SK-N-SH (cell line): ENCODE measurements around the gene GRM5. TPM values are rescaled to one million over a fixed set of nuclear protein-coding genes. Genes with fewer than 3 reads are reported as not detected.

Experiments used
- CTCF ChIA-PET: fragments of 300-600, 350-600 bp; formaldehyde crosslinking; extraction: SDS; loops from one replicate; lab custom pipeline; 2021; lab: Yijun Ruan, JAX
- POLR2A ChIA-PET: fragments of 350-600 bp; sonication (Branson Sonifier 250); formaldehyde crosslinking; extraction: SDS; loops from one replicate; lab custom pipeline; 2020; ENCODE audit warnings: antibody characterized with exemption, inconsistent platforms; lab: Yijun Ruan, JAX
- DNase-seq: peaks from one replicate; pipeline ENCODE4 v3.0.0; 2012
- H2AFZ ChIP-seq: fragments of 200-600 bp; sonication (generic); 2 replicates; pipeline ENCODE4 v1.8.1; 2016; ENCODE audit warnings: antibody characterized with exemption, mild to moderate bottlenecking, low read depth
- H3F3A ChIP-seq: fragments of 200-600 bp; sonication (generic); replicated peaks from 2 replicates; pipeline ENCODE3; 2016; ENCODE audit warnings: antibody characterized with exemption, mild to moderate bottlenecking; ENCODE audit not compliant: insufficient read depth
- H3K27ac ChIP-seq, 2 experiments: fragments of 200-500 bp in 1 of 2; fragments of 200-600 bp in 1 of 2; sonication (Bioruptor generic) in 1 of 2; sonication (generic), shearing (Covaris generic) in 1 of 2; 2 replicates each; pipeline versions ENCODE4 v1.5.1 to v1.6.1; 2014 to 2016; ENCODE audit warnings: low read depth in 2 of 2, inconsistent platforms in 1 of 2, low read length in 1 of 2, mild to moderate bottlenecking in 1 of 2, mixed read lengths in 1 of 2
- H3K27me3 ChIP-seq: fragments of 200-600 bp; sonication (generic), shearing (Covaris generic); 2 replicates; pipeline ENCODE4 v1.6.1; 2016; ENCODE audit warnings: mixed run types; ENCODE audit not compliant: insufficient read depth
- H3K36me3 ChIP-seq, 2 experiments: fragments of 200-500 bp in 1 of 2; fragments of 200-600 bp in 1 of 2; sonication (Bioruptor generic) in 1 of 2; sonication (generic) in 1 of 2; replicated peaks in 1 of 2; 2 replicates each; pipeline versions ENCODE3 to v1.5.1; 2014 to 2016; ENCODE audit warnings: low read length in 1 of 2, mild to moderate bottlenecking in 1 of 2; ENCODE audit not compliant: insufficient read depth in 2 of 2, control insufficient read depth in 1 of 2
- H3K4me1 ChIP-seq, 2 experiments: fragments of 200-500 bp in 1 of 2; fragments of 200-600 bp in 1 of 2; sonication (Bioruptor generic) in 1 of 2; sonication (generic), shearing (Covaris generic) in 1 of 2; 2 replicates each; pipeline versions ENCODE4 v1.5.1 to v1.6.1; 2014 to 2016; ENCODE audit warnings: low read depth in 1 of 2, low read length in 1 of 2, mixed run types in 1 of 2; ENCODE audit not compliant: insufficient read depth in 2 of 2, control insufficient read depth in 1 of 2
- H3K4me2 ChIP-seq: fragments of 200-600 bp; sonication (generic), shearing (Covaris generic); 2 replicates; pipeline ENCODE4 v1.6.1; 2017; ENCODE audit warnings: mixed run types
- H3K4me3 ChIP-seq, 2 experiments: fragments of 200-500 bp in 1 of 2; fragments of 200-600 bp in 1 of 2; sonication (Bioruptor generic) in 1 of 2; sonication (generic), shearing (Covaris generic) in 1 of 2; 2 replicates each; pipeline versions ENCODE4 v1.5.1 to v1.8.1; 2014 to 2016; ENCODE audit warnings: low read depth in 2 of 2, inconsistent platforms in 1 of 2, low read length in 1 of 2, mild to moderate bottlenecking in 1 of 2, mixed read lengths in 1 of 2, moderate library complexity in 1 of 2
- H3K79me2 ChIP-seq: fragments of 200-600 bp; sonication (generic); 2 replicates; pipeline ENCODE4 v1.8.1; 2017; ENCODE audit warnings: mild to moderate bottlenecking; ENCODE audit not compliant: insufficient read depth
- H3K9ac ChIP-seq: fragments of 200-600 bp; sonication (generic); 2 replicates; pipeline ENCODE4 v1.6.1; 2017; ENCODE audit warnings: mixed run types
- H3K9me2 ChIP-seq: fragments of 200-600 bp; sonication (generic); 2 replicates; pipeline ENCODE4 v1.6.1; 2017; ENCODE audit warnings: mixed run types
- H3K9me3 ChIP-seq: fragments of 200-600 bp; sonication (generic); 2 replicates; pipeline ENCODE4 v1.6.1; 2017; ENCODE audit warnings: mixed run types, mild to moderate bottlenecking, moderate library complexity
- H4K20me1 ChIP-seq: fragments of 200-600 bp; sonication (generic); 2 replicates; pipeline ENCODE4 v1.6.1; 2017; ENCODE audit warnings: mild to moderate bottlenecking, mixed run types; ENCODE audit not compliant: insufficient read depth
- CHD2 ChIP-seq: fragments of 150-350 bp; IDR thresholded peaks from 2 replicates; pipeline ENCODE4 v1.6.1; 2018; ENCODE audit warnings: low read length; ENCODE audit not compliant: partially characterized antibody
- EZH2phosphoT487 ChIP-seq: fragments of 200-600 bp; sonication (generic); IDR thresholded peaks from 2 replicates; pipeline ENCODE4 v1.6.1; 2017; ENCODE audit warnings: low read depth, mixed run types, mild to moderate bottlenecking, antibody characterized with exemption, moderate library complexity, borderline replicate concordance
- FOSL2 ChIP-seq: IDR thresholded peaks from 2 replicates; pipeline ENCODE4 v1.4.0; 2012; ENCODE audit warnings: low read depth, mild to moderate bottlenecking, moderate library complexity, borderline replicate concordance
- FOXJ3 ChIP-seq: sonication (generic); formaldehyde crosslinking; IDR thresholded peaks from 2 replicates; pipeline ENCODE4 v1.5.1; 2020; ENCODE audit warnings: mild to moderate bottlenecking, missing genetic modification reagents
- GABPA ChIP-seq: IDR thresholded peaks from 2 replicates; pipeline ENCODE4 v1.4.0; 2012; ENCODE audit warnings: low read depth, mild to moderate bottlenecking
- GATA2 ChIP-seq: sonication (generic); formaldehyde crosslinking; IDR thresholded peaks from 2 replicates; pipeline ENCODE4 v1.5.0; 2020; ENCODE audit warnings: mild to moderate bottlenecking, missing genetic modification reagents
- NRF1 ChIP-seq: IDR thresholded peaks from 2 replicates; pipeline ENCODE4 v1.6.1; 2012; ENCODE audit warnings: low read depth, mild to moderate bottlenecking, low read length
- RAD21 ChIP-seq: IDR thresholded peaks from 2 replicates; pipeline ENCODE4 v1.6.1; 2012; ENCODE audit warnings: mild to moderate bottlenecking, low read length
- RCOR1 ChIP-seq: fragments of 150-350 bp; IDR thresholded peaks from 2 replicates; pipeline ENCODE4 v1.6.1; 2017; ENCODE audit warnings: antibody characterized with exemption, low read length
- RFX5 ChIP-seq: IDR thresholded peaks from 2 replicates; pipeline ENCODE4 v1.6.1; 2012; ENCODE audit warnings: mild to moderate bottlenecking, improper control_type of control experiment, low read length
- RXRA ChIP-seq: IDR thresholded peaks from 2 replicates; pipeline ENCODE4 v1.4.0; 2012; ENCODE audit warnings: low read depth, mild to moderate bottlenecking, borderline replicate concordance
- TAF1 ChIP-seq: IDR thresholded peaks from 2 replicates; pipeline ENCODE4 v1.6.1; 2012; ENCODE audit warnings: low read depth, mild to moderate bottlenecking, low read length, moderate library complexity, borderline replicate concordance
- TCF12 ChIP-seq: IDR thresholded peaks from 2 replicates; pipeline ENCODE4 v1.4.0; 2012
- YY1 ChIP-seq: IDR thresholded peaks from 2 replicates; pipeline ENCODE4 v1.4.0; 2012; ENCODE audit warnings: low read depth, mild to moderate bottlenecking
- WGBS: methylation state at CpG from one replicate; pipeline ENCODE4 v1.1.6; 2017; ENCODE audit warnings: low lambda C conversion rate; 5-methylcytosine and 5-hydroxymethylcytosine counted together
- polyA plus RNA-seq, 3 experiments: library from polyadenylated mRNA; depleted of rRNA; stranded (reverse); fragments of >200 nt; gene quantifications; 2 replicates each; pipeline ENCODE4 v1.2.3, GENCODE V29; 2012
- TF ChIP-seq, protein P1 (sequence below): IDR thresholded peaks from 2 replicates; pipeline ENCODE4 v1.4.0; 2012; ENCODE audit warnings: low read depth
- TF ChIP-seq, protein P2 (sequence below): IDR thresholded peaks from 2 replicates; pipeline ENCODE4 v1.4.0; 2012; ENCODE audit warnings: low read depth, borderline replicate concordance
- TF ChIP-seq, protein P3 (sequence below): fragments of 150-350 bp; IDR thresholded peaks from 2 replicates; pipeline ENCODE4 v1.6.1; 2017; ENCODE audit warnings: antibody characterized with exemption, low read length, low read depth, borderline replicate concordance

Gene GRM5
- polyA plus RNA-seq, 1 of the 3 experiments (the other 2 are of a cell fraction), result not detected

DNA sequence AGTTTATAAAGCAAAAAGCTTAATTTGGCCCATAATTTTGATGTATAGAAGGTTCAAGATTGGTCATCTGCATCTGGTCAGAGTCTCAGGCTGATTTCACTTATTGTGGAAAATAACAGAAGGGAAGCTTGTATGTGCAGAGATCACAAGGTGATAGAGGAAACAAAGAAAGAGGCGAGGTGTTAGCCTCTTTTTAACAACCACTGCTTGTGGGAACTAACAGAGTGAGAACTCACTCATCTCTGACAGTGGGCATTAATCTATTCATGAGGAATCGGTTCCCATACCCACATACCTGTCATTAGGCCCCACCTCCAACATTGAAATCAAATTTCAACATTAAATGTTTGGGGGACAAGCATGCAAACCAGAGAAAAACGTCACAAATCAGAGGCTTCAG is 250.3 kb downstream of the GRM5 start:
- Histone ChIP-seq H3K4me1 (no peaks in the 10 kb centered on the region), H3K9ac (no peak overlapping the region), H3K27ac (no peak overlapping the region), H3F3A (no peaks in the 10 kb centered on the region), H3K4me3 (no peak overlapping the region), H3K27me3 (no peaks in the 10 kb centered on the region), H3K36me3 (no peaks in the 10 kb centered on the region), H2AFZ (no peak overlapping the region), H3K4me2 (no peak overlapping the region), H3K9me3 (no peaks in the 10 kb centered on the region; the same call in 1 of the 2 replicates), H3K79me2 (no peaks in the 10 kb centered on the region), H3K9me2 (no peaks in the 10 kb centered on the region), H4K20me1 (no peaks in the 10 kb centered on the region)
- CTCF ChIA-PET, result no interaction called here
- TF ChIP-seq RXRA, result no peak
- no peak for TF ChIP-seq CHD2
- TF ChIP-seq TCF12, result no peak
- no peak for TF ChIP-seq RAD21
- TF ChIP-seq TAF1, result no peak
- no peak for TF ChIP-seq FOXJ3 (CRISPR knock-in tag)
- TF ChIP-seq YY1, result no peak
- no peak for TF ChIP-seq NRF1
- no peak for TF ChIP-seq GABPA
- TF ChIP-seq RCOR1, result no peak
- no peak for TF ChIP-seq FOSL2
- TF ChIP-seq EZH2phosphoT487, result no peak
- TF ChIP-seq RFX5, result no peak
- TF ChIP-seq GATA2 (CRISPR knock-in tag), result no peak
- TF ChIP-seq, protein P1, sequence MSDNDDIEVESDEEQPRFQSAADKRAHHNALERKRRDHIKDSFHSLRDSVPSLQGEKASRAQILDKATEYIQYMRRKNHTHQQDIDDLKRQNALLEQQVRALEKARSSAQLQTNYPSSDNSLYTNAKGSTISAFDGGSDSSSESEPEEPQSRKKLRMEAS, result no peak
- WGBS, result 2% methylated on average over 3 of the region's 3 CpGs
- POLR2A ChIA-PET, result no interaction called here
- no peak for DNase-seq

DNA sequence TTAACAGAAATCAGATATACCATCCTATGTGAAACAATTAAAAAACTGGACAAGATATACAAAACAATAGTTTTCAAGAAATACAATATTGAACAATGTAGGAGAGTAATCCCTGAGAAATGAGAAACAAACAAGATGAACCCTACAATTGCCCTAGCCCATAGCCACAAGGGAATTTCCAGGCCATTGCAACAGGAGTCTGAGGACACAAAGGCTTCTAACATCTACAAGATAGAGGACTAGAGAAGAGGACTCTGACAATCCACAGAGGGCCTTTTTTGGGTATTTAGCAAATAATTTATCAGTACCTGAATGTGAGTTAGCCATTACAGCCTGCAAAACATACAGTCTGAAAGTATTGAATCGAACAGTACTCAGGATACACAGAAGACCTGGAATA is 251.7 kb downstream of the GRM5 start:
- no peaks in the 10 kb centered on the region; the same call in 1 of the 2 replicates for H3K9me3 ChIP-seq
- ChIA-PET CTCF (no interaction called here), POLR2A (no interaction called here)
- no peaks in the 10 kb centered on the region for H3K36me3 ChIP-seq
- H3K4me1 ChIP-seq, result no peaks in the 10 kb centered on the region
- no peak for DNase-seq
- no peaks in the 10 kb centered on the region for H3K79me2 ChIP-seq
- H3K27ac ChIP-seq, result no peak overlapping the region
- no peak overlapping the region for H2AFZ ChIP-seq
- H3K9me2 ChIP-seq, result no peaks in the 10 kb centered on the region
- WGBS, result 0% methylated on average over 1 of the region's 1 CpG
- H4K20me1 ChIP-seq, result no peaks in the 10 kb centered on the region
- no peak overlapping the region for H3K4me2 ChIP-seq
- TF ChIP-seq GABPA (no peak), TCF12 (no peak), RFX5 (no peak)
- TF ChIP-seq, protein P2, sequence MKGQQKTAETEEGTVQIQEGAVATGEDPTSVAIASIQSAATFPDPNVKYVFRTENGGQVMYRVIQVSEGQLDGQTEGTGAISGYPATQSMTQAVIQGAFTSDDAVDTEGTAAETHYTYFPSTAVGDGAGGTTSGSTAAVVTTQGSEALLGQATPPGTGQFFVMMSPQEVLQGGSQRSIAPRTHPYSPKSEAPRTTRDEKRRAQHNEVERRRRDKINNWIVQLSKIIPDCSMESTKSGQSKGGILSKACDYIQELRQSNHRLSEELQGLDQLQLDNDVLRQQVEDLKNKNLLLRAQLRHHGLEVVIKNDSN, result no peak
- TF ChIP-seq, protein P3, sequence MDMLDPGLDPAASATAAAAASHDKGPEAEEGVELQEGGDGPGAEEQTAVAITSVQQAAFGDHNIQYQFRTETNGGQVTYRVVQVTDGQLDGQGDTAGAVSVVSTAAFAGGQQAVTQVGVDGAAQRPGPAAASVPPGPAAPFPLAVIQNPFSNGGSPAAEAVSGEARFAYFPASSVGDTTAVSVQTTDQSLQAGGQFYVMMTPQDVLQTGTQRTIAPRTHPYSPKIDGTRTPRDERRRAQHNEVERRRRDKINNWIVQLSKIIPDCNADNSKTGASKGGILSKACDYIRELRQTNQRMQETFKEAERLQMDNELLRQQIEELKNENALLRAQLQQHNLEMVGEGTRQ, result no peak
- no peaks in the 10 kb centered on the region for H3F3A ChIP-seq
- no peaks in the 10 kb centered on the region for H3K27me3 ChIP-seq
- H3K9ac ChIP-seq, result no peak overlapping the region
- H3K4me3 ChIP-seq, result no peak overlapping the region
